ENCODE measurements around the gene SPSB3. TPM values are rescaled to one million over a fixed set of nuclear protein-coding genes. Genes with fewer than 3 reads are reported as not detected.

SPSB3 gene
- total RNA-seq, 2 experiments from 2014 or later = 31.1 to 33.0 TPM

DNA sequence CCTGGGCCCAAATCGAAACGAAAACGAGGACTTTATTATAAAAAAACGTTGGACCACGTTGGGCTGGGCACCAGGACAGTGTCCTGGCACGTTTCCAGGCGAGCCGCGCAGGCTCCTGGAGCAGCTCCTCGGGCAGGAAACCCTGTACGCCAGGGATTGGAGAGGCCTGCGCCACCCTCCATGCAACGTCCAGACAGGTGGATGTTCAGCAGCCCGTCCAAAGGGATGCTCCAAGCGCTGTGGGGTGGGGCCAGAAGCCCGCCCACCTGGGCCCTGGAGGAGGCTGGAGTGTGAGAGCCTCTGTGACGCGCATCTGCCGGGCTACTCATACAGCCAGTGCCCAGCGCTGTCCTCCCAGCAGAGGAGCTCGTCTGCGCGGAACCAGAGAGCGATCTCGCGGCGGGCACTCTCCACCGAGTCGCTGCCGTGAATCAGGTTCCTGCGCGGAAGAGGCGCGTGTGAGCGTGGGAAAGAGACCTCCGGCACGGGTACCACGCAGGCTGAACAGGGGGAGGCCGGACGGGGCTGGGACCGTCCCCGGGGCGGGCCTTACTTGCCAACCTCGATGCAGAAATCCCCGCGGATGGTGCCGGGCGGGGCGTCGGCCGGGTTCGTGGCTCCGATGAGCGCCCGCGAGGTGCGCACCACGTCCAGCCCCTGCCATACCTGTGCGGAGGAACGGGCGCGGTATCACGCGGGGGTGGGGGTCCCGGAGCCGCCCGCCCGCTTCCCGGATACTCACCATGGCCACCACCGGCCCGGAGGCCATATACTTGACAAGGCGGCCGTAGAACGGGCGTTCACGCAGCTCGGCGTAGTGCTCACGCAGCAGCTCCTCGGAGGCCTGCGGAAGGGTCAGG, 11.8 kb downstream of the SPSB3 start:
- ATAC-seq = no peak
- peaks cover 17% of the 10 kb centered on the region for H3K4me1 Mint-ChIP-seq (ENCODE audit: low read depth)
- no peaks in the 10 kb centered on the region for H3K9me3 Mint-ChIP-seq (ENCODE audit: insufficient read depth)
- ChIA-PET CTCF (interaction anchor here (0.7 to 4.8 kb wide), 2 partner anchors 12 to 65 kb away, joined by 3 to 41 read pairs; partner anchors contain the start of genes MAPK8IP3, NUBP2 and SPSB3), POLR2A (interaction anchor here (1.4 to 4.7 kb wide), 3 partner anchors 10 to 350 kb away, joined by 5 to 39 read pairs (median 5); partner anchors contain the start of genes NUBP2, SPSB3 and UQCC4)
- H3K4me3 Mint-ChIP-seq = peak overlapping the region; percentile 99
- H3K36me3 Mint-ChIP-seq (ENCODE audit: low read depth) = peaks cover 23% of the 10 kb centered on the region
- no peaks in the 10 kb centered on the region for H3K27me3 Mint-ChIP-seq (ENCODE audit: low read depth)
- peak overlapping the region; percentile 81 for H3K27ac Mint-ChIP-seq
- DNase-seq = peak; percentile 47

DNA sequence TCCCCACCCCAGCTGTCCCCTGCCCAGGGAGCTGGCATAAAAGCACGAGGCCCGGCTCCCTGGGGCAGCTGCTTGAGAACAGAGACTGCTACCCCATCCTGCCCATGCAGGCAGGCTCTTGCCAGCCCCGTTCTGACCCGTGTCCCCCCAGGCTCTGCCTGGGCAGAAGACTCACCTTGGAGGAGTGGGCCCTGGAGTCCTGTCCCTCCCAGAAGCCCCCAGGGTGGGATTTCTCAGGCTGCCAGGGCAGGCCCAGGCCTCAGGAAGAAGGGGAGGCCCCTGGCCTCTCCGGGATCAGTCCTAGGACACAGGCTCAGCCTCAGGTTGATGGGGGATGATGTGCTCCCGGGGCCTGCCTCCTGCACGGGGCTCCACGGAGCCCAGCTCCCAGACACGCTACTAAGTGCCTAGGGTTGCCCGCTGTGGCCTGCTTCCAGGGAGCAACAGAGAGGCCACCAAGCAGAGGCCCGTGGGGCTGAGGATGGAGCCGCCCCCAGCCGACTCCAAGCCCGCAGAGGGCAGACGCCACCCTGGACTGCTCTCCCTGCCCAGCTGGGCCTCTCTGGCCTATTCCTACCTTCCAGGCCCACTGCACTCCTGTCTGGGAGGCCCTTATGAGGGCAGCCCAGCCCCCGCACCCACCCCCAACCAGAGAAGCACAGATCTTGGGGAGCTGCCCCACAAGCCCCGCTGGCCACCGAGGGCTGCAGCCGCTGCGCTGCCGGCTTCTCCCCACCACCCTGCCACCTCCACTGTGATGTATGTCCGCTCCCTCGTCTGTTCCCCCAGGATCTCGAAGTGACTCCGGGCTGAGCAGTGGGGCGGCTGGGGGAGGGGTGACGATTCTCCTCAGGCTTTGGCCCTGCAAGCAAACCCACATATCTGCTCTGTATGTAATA, 12.7 kb downstream of the SPSB3 start:
- peaks cover 23% of the 10 kb centered on the region for H3K36me3 Mint-ChIP-seq (ENCODE audit: low read depth)
- no peak for DNase-seq
- peak overlapping the region; percentile 99 for H3K4me3 Mint-ChIP-seq
- H3K9me3 Mint-ChIP-seq (ENCODE audit: insufficient read depth) = no peaks in the 10 kb centered on the region
- no peak for ATAC-seq
- CTCF ChIA-PET = no interaction called here
- peak overlapping the region; percentile 81 for H3K27ac Mint-ChIP-seq
- H3K27me3 Mint-ChIP-seq (ENCODE audit: low read depth) = no peaks in the 10 kb centered on the region
- POLR2A ChIA-PET = interaction anchor here (1.2 to 4.7 kb wide), 4 partner anchors 10 to 349 kb away, joined by 3 to 39 read pairs (median 5); partner anchors contain the start of genes NUBP2, SPSB3 and UQCC4
- H3K4me1 Mint-ChIP-seq (ENCODE audit: low read depth) = peaks cover 12% of the 10 kb centered on the region

DNA sequence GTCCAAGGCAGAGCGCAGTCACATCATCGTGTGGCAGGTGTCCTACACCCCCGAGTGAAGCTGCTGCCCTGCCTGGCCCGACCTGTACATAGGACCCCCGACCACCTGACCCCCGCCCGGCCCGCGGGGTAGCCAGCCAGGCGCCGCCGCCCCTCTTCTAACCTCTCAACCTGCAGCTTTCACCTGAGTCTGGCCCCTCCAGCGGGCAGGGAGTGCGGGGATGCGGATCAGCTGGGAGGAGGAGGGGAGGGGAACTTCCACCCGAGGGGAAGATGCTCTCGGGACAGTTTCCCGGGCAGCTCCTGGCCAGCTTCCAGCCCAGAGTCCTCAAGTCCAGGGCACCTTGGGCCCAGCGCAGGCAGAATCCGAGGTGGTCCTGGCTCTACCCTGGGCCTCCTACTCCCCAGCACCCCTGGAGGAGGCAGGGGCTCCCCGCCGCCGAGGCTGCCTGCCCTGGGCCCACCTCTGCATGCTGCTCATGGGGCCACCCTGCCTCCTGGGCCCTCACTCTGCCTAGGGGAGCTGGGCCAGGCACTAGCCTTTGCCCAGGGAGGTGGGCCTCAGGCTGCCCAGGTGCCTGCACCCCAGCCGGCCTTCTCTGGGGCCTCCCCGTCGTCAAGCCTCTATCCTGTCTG, 13.5 kb downstream of the SPSB3 start:
- ATAC-seq = no peak
- no peak overlapping the region for H3K27ac Mint-ChIP-seq
- no peak overlapping the region for H3K4me3 Mint-ChIP-seq
- H3K36me3 Mint-ChIP-seq (ENCODE audit: low read depth) = peaks cover 23% of the 10 kb centered on the region
- DNase-seq = no peak
- peaks cover 11% of the 10 kb centered on the region for H3K4me1 Mint-ChIP-seq (ENCODE audit: low read depth)
- no peaks in the 10 kb centered on the region for H3K9me3 Mint-ChIP-seq (ENCODE audit: insufficient read depth)
- POLR2A ChIA-PET = interaction anchor here (1.2 kb wide), 1 partner anchor 63 kb away, joined by 3 read pairs; no protein-coding TSS in a partner anchor
- no peaks in the 10 kb centered on the region for H3K27me3 Mint-ChIP-seq (ENCODE audit: low read depth)
- CTCF ChIA-PET = no interaction called here

DNA sequence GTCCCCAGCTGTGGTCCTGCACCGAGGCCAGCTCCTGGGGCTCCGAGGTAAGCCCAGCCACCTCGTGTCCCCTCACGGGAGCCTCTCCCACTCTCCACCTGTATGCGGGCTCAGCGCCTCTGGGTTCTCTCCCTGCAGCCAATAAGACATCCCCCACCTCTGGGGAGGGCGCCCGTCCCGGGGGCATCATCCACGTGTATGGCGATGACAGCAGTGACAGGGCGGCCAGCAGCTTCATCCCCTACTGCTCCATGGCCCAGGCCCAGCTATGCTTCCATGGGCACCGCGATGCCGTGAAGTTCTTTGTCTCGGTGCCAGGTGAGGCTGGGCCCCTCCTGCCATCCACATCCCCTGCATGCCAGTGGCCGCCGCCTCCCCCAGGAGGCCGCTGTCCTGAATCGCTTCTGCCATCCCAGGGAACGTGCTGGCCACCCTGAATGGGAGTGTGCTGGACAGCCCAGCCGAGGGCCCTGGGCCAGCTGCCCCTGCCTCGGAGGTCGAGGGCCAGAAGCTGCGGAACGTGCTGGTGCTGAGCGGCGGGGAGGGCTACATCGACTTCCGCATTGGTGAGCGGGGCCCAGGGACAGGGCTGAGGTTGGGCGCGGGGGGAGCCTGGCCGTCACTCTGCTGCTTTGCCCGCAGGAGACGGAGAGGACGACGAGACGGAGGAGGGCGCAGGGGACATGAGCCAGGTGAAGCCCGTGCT, 14.2 kb downstream of the SPSB3 start:
- ChIA-PET CTCF (no interaction called here), POLR2A (no interaction called here)
- DNase-seq = no peak
- no peak overlapping the region for H3K27ac Mint-ChIP-seq
- H3K27me3 Mint-ChIP-seq (ENCODE audit: low read depth) = no peaks in the 10 kb centered on the region
- peaks cover 23% of the 10 kb centered on the region for H3K36me3 Mint-ChIP-seq (ENCODE audit: low read depth)
- no peak for ATAC-seq
- H3K4me1 Mint-ChIP-seq (ENCODE audit: low read depth) = peaks cover 11% of the 10 kb centered on the region
- no peaks in the 10 kb centered on the region for H3K9me3 Mint-ChIP-seq (ENCODE audit: insufficient read depth)
- no peak overlapping the region for H3K4me3 Mint-ChIP-seq

DNA sequence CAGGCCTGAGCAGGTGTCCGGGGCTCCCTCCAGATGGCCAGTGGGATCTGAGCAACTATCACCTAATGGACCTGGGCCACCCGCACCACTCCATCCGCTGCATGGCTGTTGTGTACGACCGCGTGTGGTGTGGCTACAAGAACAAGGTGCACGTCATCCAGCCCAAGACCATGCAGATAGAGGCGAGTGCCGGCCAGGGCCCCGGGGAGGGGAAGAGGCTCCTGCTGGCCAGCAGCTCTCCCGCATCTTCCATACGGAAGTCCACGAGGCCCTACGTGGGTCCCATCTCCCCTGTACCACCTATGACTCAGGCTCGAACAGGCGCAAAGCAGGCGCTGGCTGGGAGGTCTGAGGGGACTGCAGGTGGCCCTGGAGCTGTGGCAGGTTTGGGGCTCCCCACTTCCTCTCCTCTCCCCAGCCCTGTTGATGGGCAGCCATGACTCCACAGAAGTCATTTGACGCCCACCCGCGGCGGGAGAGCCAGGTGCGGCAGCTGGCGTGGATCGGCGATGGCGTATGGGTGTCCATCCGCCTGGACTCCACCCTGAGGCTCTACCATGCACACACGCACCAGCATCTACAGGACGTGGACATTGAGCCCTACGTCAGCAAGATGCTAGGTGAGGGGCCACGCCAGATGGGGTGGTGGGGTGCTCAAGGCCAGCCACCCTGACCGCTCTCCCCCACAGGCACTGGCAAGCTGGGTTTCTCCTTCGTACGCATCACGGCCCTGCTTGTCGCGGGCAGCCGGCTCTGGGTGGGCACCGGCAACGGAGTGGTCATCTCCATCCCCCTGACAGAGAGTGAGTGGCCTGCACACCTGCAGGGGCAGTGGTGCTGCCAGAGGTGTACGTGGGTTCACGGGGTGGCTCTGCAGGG, 15.0 kb downstream of the SPSB3 start:
- CTCF ChIA-PET = no interaction called here
- Mint-ChIP-seq H3K36me3 (ENCODE audit: low read depth) (peaks cover 21% of the 10 kb centered on the region), H3K27ac (no peak overlapping the region), H3K4me3 (no peak overlapping the region), H3K4me1 (ENCODE audit: low read depth) (peaks cover 11% of the 10 kb centered on the region), H3K27me3 (ENCODE audit: low read depth) (no peaks in the 10 kb centered on the region), H3K9me3 (ENCODE audit: insufficient read depth) (no peaks in the 10 kb centered on the region)
- no peak for ATAC-seq
- POLR2A ChIA-PET = interaction anchor here (0.6 kb wide), 1 partner anchor 17 kb away, joined by 3 read pairs; no protein-coding TSS in a partner anchor
- DNase-seq = no peak

DNA sequence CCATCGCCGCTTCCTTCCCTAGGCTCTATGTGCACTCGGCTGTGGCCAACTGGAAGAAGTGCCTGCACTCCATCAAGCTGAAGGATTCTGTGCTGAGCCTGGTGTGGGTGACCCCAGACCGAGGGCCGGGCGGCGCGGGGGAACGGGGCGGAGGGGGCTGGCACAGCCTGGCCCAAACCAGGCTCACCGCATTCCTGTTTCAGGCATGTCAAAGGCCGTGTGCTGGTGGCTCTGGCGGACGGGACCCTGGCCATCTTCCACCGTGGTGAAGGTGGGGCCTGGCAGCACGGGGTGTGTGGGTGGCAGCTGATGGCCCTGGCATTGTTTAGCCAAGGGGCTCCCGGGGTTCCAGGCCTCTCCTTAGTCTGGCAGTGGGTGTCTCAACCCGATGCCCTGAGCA, 15.7 kb downstream of the SPSB3 start:
- CTCF ChIA-PET = no interaction called here
- Mint-ChIP-seq H3K27me3 (ENCODE audit: low read depth) (no peaks in the 10 kb centered on the region), H3K9me3 (ENCODE audit: insufficient read depth) (no peaks in the 10 kb centered on the region), H3K4me3 (no peak overlapping the region), H3K4me1 (ENCODE audit: low read depth) (peaks cover 9% of the 10 kb centered on the region), H3K27ac (no peak overlapping the region), H3K36me3 (ENCODE audit: low read depth) (peaks cover 18% of the 10 kb centered on the region)
- DNase-seq (no peak), ATAC-seq (no peak)
- POLR2A ChIA-PET = no interaction called here

GRCh38 chr16:1766231-1766630, 16.1 kb downstream of the SPSB3 start:
- no peak for ATAC-seq
- ChIA-PET CTCF (interaction anchor here (1.2 kb wide), 1 partner anchor 60 kb away, joined by 3 read pairs; the partner anchor contains the start of gene MAPK8IP3), POLR2A (no interaction called here)
- Mint-ChIP-seq H3K4me3 (no peak overlapping the region), H3K27me3 (ENCODE audit: low read depth) (no peaks in the 10 kb centered on the region), H3K9me3 (ENCODE audit: insufficient read depth) (no peaks in the 10 kb centered on the region), H3K27ac (no peak overlapping the region), H3K36me3 (ENCODE audit: low read depth) (peaks cover 19% of the 10 kb centered on the region), H3K4me1 (ENCODE audit: low read depth) (peaks cover 9% of the 10 kb centered on the region)
- DNase-seq = no peak

GRCh38 chr16:1765826-1766225, 16.5 kb downstream of the SPSB3 start:
- Mint-ChIP-seq H3K27me3 (ENCODE audit: low read depth) (no peaks in the 10 kb centered on the region), H3K27ac (no peak overlapping the region), H3K4me1 (ENCODE audit: low read depth) (peaks cover 9% of the 10 kb centered on the region), H3K36me3 (ENCODE audit: low read depth) (peaks cover 22% of the 10 kb centered on the region), H3K4me3 (no peak overlapping the region), H3K9me3 (ENCODE audit: insufficient read depth) (no peaks in the 10 kb centered on the region)
- ChIA-PET POLR2A (no interaction called here), CTCF (interaction anchor here (1.2 kb wide), 1 partner anchor 60 kb away, joined by 3 read pairs; the partner anchor contains the start of gene MAPK8IP3)
- DNase-seq = no peak
- no peak for ATAC-seq

GRCh38 chr16:1764971-1765370, 17.4 kb downstream of the SPSB3 start:
- CTCF ChIA-PET = no interaction called here
- POLR2A ChIA-PET = no interaction called here
- no peaks in the 10 kb centered on the region for H3K27me3 Mint-ChIP-seq (ENCODE audit: low read depth)

More at GRCh38 chr16:1764971-1765370, 17.4 kb downstream of the SPSB3 start:
- no peak overlapping the region for H3K4me3 Mint-ChIP-seq
- H3K9me3 Mint-ChIP-seq (ENCODE audit: insufficient read depth) = no peaks in the 10 kb centered on the region
- no peak overlapping the region for H3K27ac Mint-ChIP-seq
- DNase-seq (no peak), ATAC-seq (no peak)
- H3K36me3 Mint-ChIP-seq (ENCODE audit: low read depth) = peaks cover 17% of the 10 kb centered on the region
- peaks cover 2% of the 10 kb centered on the region for H3K4me1 Mint-ChIP-seq (ENCODE audit: low read depth)
